NCI-H2196 treated with DMSO at 0.1 percent for 48 hours (cell line): ENCODE data around the gene PNPLA6.
A peak's percentile ranks its signal among the peaks of the same experiment; 100 is the strongest.
"Not testable (repeated sequence)": the region's sequence is repeated elsewhere in the genome, so short reads cannot be mapped to it uniquely, and the experiment has no call there.

Experiments
- DNase-seq: peaks from one replicate; lab custom pipeline; 2025; ENCODE audit not compliant: unreplicated experiment; lab: John Stamatoyannopoulos, UW

PNPLA6 gene

DNA sequence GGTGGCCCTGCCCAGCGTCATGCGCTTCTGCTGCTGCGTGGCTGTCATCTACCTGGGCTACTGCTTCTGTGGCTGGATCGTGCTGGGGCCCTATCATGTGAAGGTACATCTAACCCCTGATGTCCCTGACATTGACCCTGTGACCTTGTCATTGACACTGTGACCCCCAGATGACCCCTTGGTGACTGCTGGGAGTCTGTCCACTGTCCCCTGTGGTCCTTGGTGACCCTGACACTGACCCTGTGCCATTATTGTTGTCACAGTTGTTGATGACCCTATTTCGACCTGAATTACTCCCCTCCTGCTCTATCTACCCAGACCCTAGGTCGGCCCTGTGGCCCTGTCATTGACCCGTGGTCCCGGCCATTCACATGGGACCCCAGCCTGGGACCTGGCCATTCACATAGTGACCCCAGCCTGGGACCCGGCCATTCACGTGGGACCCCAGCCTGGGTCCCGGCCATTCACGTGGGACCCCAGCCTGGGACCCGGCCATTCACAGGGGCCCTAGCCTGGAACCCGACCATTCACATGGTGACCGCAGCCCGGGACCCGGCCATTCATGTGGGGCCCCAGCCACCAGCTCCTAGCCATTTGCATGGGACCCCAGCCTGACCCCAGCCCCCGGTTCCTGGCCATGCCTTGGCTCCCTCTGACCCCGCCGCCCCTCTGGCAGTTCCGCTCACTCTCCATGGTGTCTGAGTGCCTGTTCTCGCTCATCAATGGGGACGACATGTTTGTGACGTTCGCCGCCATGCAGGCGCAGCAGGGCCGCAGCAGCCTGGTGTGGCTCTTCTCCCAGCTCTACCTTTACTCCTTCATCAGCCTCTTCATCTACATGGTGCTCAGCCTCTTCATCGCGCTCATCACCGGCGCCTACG lies 5.7 kb upstream of the PNPLA6 start:
- no peak for DNase-seq

- DNase-seq, result no peak
Measured at GRCh38 chr19:7533281-7533885, 2.1 kb upstream of the PNPLA6 start.

DNA sequence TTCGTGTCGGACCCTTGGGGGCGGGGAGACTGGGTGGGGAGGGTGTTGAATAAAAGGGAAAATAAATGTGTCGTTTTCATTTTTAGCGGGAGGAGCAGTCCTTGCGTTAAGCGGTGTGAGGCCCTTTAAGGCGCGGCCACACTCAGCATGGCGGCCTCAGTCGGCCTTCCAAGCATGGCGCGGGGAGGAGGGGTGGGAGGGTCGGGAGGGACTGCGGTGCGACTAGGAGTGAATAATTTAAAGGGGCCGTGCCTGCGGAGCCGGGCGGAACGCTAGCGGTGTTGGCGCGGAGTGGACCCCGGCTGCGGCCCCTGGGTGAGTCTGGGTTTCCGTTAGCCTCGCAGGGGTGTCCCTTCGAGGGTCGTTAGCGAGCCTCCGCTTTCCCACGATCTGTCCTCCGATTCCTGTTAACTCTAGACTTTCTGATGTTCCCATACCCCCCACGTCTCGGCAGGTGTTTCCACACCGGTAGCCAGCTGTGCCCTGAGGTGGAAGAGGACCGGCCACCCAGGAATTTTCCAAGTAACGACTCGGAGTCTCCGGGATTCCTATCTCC lies 1.5 kb upstream of the PNPLA6 start:
- DNase-seq, result peak; percentile 67

- no peak for DNase-seq
Measured at GRCh38 chr19:7534531-7535046, 928 bp upstream of the PNPLA6 start.

GRCh38 chr19:7535998-7536695 lies 630 bp downstream of the PNPLA6 start:
- DNase-seq, result no peak

GRCh38 chr19:7538990-7539389 lies 3.5 kb downstream of the PNPLA6 start:
- not testable (repeated sequence) for DNase-seq

- DNase-seq, result no peak
Measured at GRCh38 chr19:7539827-7540425, 4.4 kb downstream of the PNPLA6 start.

DNA sequence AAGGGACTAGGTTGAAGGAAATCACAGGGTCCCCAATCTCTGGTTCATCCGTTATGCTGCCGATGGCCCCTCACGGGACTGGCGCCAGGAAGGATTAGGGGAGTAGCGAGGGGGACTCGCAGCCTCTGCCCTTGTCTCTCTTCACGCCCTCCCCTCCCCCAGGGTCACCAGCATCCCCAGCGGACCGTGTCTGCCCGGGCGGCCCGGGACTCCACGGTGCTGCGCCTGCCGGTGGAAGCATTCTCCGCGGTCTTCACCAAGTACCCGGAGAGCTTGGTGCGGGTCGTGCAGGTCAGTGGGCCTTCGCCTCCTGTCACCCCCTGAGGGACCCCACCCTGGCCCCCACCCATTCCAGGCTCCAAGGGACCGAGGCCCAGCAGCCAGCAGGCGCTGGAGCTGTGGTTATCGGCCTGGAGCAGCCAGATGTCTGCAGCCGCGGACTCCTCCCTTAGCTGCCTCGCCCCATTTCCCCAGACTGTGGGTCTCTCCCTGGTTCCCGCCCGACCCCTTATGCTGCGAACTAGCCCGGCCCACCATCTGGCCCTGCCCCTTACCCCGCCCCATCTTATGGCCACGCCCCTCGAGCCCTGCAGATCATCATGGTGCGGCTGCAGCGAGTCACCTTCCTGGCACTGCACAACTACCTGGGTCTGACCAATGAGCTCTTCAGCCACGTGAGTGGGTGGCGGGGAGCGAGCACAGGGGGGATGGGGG lies 5.4 kb downstream of the PNPLA6 start:
- no peak for DNase-seq

DNA sequence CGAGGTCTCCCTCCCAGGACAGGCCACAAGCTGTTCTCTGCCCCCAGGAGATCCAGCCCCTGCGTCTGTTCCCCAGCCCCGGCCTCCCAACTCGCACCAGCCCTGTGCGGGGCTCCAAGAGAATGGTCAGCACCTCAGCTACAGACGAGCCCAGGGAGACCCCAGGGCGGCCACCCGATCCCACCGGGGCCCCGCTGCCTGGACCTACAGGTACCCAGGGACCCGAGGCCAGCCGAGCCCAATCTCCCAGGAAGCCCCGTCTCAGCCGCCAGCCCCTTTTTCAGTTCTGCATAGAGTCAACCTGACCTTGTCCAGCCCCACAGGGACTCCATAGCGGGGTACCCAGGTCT lies 5.9 kb downstream of the PNPLA6 start:
- DNase-seq, result no peak

GRCh38 chr19:7541828-7542443 lies 6.4 kb downstream of the PNPLA6 start:
- DNase-seq, result no peak

DNA sequence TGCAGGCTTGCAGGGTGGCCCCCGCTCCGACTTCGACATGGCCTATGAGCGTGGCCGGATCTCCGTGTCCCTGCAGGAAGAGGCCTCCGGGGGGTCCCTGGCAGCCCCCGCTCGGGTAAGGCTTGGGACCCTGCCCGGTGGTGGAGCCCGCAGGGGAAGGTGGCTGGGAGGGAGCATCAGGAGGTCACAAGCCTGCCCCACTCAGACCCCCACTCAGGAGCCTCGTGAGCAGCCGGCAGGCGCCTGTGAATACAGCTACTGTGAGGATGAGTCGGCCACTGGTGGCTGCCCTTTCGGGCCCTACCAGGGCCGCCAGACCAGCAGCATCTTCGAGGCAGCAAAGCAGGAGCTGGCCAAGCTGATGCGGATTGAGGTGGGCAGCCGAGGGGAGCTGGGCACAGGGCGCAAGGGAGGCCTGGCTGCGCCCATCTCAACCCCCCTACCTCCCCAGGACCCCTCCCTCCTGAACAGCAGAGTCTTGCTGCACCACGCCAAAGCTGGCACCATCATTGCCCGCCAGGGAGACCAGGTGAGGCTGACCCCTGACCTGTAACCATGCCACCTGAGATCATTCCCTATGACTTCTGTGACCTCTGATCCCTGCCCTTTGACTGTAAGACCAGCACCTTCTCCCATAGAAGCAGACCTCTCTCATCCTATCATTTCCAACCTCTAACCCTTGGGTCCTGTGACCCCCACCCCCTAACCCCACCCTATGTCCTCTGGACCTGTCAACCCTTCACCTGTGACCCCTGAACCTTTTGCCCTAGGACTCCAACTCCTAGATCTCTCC lies 7.2 kb downstream of the PNPLA6 start:
- no peak for DNase-seq

- no peak for DNase-seq
Measured at GRCh38 chr19:7544626-7545025, 9.1 kb downstream of the PNPLA6 start.

DNA sequence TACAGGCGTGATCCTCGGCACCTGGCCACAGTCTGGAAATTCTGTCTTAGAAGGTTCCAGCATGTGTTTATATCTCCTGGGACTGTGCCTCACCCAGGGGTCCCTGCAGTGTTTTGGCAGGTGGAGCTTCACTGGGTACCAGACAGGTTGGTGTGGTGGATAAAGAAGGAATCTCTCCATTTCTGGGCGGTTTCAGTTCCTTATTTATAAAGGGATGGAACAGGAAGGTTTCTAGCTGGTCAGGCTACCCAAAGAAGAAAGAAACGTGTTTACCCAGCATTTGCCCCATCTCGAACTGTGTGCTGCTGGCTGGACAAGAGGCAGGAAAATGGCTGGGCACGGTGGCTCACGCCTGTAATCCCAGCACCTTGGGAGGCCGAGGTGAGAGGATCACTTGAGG lies 9.8 kb downstream of the PNPLA6 start:
- no peak for DNase-seq

DNA sequence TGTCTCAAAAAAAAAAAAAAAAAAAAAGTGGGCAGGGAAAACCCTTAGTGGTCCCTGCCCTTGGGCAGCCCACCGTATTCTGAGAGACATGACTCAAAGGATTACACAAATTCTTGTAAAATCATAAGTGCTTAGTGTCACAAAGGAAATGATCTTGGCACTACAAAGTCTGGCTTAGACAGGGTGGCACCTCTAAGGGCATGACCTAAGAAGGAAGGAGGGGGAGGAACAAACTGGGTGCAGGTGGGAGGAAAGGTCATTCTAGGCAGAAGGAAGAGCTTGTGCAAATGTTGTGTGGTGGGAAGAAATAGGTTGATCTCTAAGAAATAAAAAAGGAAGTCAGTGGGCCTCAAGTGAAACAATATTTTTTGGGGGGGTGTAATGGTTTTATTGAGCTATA lies 10.4 kb downstream of the PNPLA6 start:
- DNase-seq, result no peak

- DNase-seq, result no peak
Measured at GRCh38 chr19:7547159-7547558, 11.6 kb downstream of the PNPLA6 start.

DNA sequence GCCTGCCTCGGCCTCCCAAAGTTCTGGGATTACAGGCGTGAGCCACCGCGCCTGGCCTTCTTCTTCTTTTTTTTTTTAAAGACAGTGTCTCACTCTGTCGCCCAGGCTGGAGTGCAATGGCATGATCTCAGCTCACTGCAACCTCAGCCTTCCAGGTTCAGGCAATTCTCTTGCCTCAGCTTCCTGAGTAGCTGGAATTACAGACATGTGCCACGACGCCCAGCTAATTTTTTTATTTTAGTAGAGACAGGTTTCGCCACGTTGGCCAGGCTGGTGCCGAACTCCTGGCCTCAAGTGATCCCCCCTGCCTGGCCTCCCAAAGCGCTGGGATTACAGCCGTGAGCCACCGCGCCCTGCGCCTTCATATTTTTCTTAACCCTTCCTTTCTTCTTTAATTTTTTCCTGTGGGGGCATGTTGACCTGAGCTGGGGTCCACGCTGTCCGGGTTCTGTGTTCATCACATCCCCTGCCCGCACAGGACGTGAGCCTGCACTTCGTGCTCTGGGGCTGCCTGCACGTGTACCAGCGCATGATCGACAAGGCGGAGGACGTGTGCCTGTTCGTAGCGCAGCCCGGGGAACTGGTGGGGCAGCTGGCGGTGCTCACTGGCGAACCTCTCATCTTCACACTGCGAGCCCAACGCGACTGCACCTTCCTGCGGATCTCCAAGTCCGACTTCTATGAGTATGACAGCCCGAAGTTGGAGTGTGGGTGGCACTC lies 14.1 kb downstream of the PNPLA6 start:
- no peak for DNase-seq

GRCh38 chr19:7550169-7550770 lies 14.8 kb downstream of the PNPLA6 start:
- no peak for DNase-seq
